Gastroesophageal sphincter (tissue), 4 donors: ENCODE measurements around the gene SLC39A8. TPM values are rescaled to one million over a fixed set of nuclear protein-coding genes. Genes with fewer than 3 reads are reported as not detected.

Experiments
- ATAC-seq: fragments of 150-250 bp; one replicate; pipeline ENCODE4 v1.9.1; 2016; ENCODE audit warnings: mild to moderate bottlenecking, moderate library complexity
- H3K27ac ChIP-seq, 4 donors: fragments of 200-600 bp; sonication (generic) in 3 of 4; 1 replicate in 3 of 4; 2 replicates in 1 of 4; pipeline ENCODE4 v1.5.1; 2016 to 2019
- H3K27me3 ChIP-seq: fragments of 200-600 bp; sonication (generic); one replicate; pipeline ENCODE4 v1.5.1; 2019
- H3K36me3 ChIP-seq, 2 donors: fragments of 200-600 bp; sonication (generic); one replicate each; pipeline ENCODE4 v1.5.1; 2019; ENCODE audit warnings: control low read depth in 1 of 2
- H3K4me1 ChIP-seq, 3 donors: fragments of 200-600 bp; sonication (generic); 1 replicate in 2 of 3; 2 replicates in 1 of 3; pipeline ENCODE4 v1.5.1; 2016 to 2019; ENCODE audit warnings: control low read depth in 2 of 3
- H3K4me3 ChIP-seq, 2 donors: fragments of 200-600 bp; sonication (generic); one replicate each; pipeline ENCODE4 v1.5.1; 2019; ENCODE audit warnings: mild to moderate bottlenecking in 1 of 2, moderate library complexity in 1 of 2
- H3K9me3 ChIP-seq, 3 donors: fragments of 200-600 bp; sonication (generic); one replicate each; pipeline ENCODE4 v1.5.1; 2017 to 2019; ENCODE audit warnings: control low read depth in 2 of 3
- EP300 ChIP-seq: sonication (generic); formaldehyde crosslinking; IDR thresholded peaks from one replicate; pipeline ENCODE4 v1.6.1; 2017; ENCODE audit warnings: antibody characterized with exemption, mild to moderate bottlenecking
- POLR2A ChIP-seq, 2 donors: fragments of 450-650 bp; IDR thresholded peaks; one replicate each; pipeline ENCODE4 v1.6.1; 2017; ENCODE audit warnings: antibody characterized with exemption in 2 of 2, mild to moderate bottlenecking in 2 of 2, moderate library complexity in 1 of 2
- POLR2AphosphoS5 ChIP-seq: sonication (generic); formaldehyde crosslinking; IDR thresholded peaks from one replicate; pipeline ENCODE4 v1.6.1; 2017; ENCODE audit warnings: antibody characterized with exemption
- small RNA-seq, 4 donors: library from RNA; depleted of rRNA; stranded (forward); fragments of <200 nt; gene quantifications; one replicate each; pipeline ENCODE3, GENCODE V24; 2016
- total RNA-seq, 4 donors: library from RNA; depleted of rRNA; stranded (reverse); fragments of >200 nt; gene quantifications; one replicate each; pipeline ENCODE4 v1.1.0, GENCODE V29; 2016
- TF ChIP-seq, protein P1 (sequence below), 4 experiments: fragments of 200-600 bp in 2 of 4; fragments of 450-650 bp in 2 of 4; sonication (generic) in 1 of 4; IDR thresholded peaks; one replicate each; pipeline ENCODE4 v1.5.1; 2017 to 2019; ENCODE audit warnings: antibody characterized with exemption in 4 of 4, mild to moderate bottlenecking in 2 of 4, moderate library complexity in 2 of 4

The SLC39A8 gene
- total RNA-seq, 4 donors from 2014 or later = 1.7 to 13.8 (median 4.8) TPM

DNA sequence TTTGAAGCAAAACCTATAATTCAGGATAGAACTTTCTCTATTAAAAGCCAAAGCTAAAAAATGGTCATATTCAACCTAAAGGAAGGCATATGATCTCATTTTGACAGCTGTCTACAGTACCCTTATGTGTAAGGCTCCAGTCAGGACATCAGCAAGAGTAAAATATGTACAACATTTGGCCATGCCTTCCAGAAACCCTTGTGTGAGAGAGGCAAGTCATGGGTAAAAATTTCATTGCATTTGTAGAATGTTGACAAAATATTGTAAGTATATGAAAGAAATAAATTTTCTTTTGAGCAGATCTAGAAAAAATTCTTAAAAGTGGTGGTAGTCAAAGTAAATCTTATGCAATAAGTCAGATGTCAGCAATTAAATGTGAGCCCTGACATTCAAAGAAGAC, 132.3 kb downstream of the SLC39A8 start:
- no peak overlapping the region for H3K4me3 ChIP-seq
- H3K9me3 ChIP-seq = no peaks in the 10 kb centered on the region
- ATAC-seq = no peak
- no peaks in the 10 kb centered on the region for H3K27me3 ChIP-seq
- no peak overlapping the region for H3K27ac ChIP-seq
- no peaks in the 10 kb centered on the region for H3K36me3 ChIP-seq
- TF ChIP-seq EP300 (no peak), POLR2A (IDR thresholded peaks at IDR 0.05) (no peak), POLR2AphosphoS5 (no peak)
- TF ChIP-seq, protein P1, sequence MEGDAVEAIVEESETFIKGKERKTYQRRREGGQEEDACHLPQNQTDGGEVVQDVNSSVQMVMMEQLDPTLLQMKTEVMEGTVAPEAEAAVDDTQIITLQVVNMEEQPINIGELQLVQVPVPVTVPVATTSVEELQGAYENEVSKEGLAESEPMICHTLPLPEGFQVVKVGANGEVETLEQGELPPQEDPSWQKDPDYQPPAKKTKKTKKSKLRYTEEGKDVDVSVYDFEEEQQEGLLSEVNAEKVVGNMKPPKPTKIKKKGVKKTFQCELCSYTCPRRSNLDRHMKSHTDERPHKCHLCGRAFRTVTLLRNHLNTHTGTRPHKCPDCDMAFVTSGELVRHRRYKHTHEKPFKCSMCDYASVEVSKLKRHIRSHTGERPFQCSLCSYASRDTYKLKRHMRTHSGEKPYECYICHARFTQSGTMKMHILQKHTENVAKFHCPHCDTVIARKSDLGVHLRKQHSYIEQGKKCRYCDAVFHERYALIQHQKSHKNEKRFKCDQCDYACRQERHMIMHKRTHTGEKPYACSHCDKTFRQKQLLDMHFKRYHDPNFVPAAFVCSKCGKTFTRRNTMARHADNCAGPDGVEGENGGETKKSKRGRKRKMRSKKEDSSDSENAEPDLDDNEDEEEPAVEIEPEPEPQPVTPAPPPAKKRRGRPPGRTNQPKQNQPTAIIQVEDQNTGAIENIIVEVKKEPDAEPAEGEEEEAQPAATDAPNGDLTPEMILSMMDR (IDR thresholded peaks at IDR 0.05) = no peak
- no peaks in the 10 kb centered on the region for H3K4me1 ChIP-seq

Small RNA genes lying within 50 kb of the gene (small RNA-seq; reads per million reads assigned to genes)
- gene RN7SL728P = 0 reads per million in 4 donors

Other genes with a start within 250 kb of the SLC39A8 start
- gene NFKB1, start 155.9 kb upstream of the SLC39A8 start, total RNA-seq = 10 to 100 TPM; 27.6 to 50.1 (median 43.8) TPM